ENCODE data around the gene ARPP19. TPM values are rescaled to one million over a fixed set of nuclear protein-coding genes. Genes with fewer than 3 reads are reported as not detected.

The ARPP19 gene
- total RNA-seq, 1 experiment from 2014 or later, result 184 TPM

DNA sequence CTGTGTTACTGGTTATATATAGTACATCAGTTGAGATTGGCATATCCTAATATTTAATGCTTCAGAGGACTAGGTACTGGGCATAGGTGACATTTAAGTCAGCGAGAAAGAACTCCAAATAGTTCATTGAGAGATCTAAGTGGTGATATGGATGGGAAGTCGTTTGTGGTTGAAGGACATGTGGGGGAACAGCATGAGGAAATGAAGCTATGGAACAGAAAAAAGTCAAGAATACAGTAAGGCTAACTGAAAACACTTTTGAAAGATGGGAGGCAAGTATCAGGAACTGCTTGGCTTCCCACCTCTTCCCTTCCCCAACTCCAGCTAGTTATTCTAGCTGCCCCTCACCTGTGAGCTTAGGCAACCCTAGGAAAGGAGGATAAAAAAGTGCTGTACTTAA is 36.4 kb downstream of the ARPP19 start:
- Mint-ChIP-seq H3K9me3 (ENCODE audit: unreplicated experiment) (no peaks in the 10 kb centered on the region), H3K36me3 (ENCODE audit: insufficient read depth, unreplicated experiment) (no peaks in the 10 kb centered on the region), H3K27ac (ENCODE audit: unreplicated experiment) (no peak overlapping the region), H3K27me3 (ENCODE audit: insufficient read depth, unreplicated experiment) (peaks cover 20% of the 10 kb centered on the region), H3K4me1 (ENCODE audit: low read depth, unreplicated experiment) (peaks cover 7% of the 10 kb centered on the region), H3K4me3 (ENCODE audit: unreplicated experiment) (no peak overlapping the region)
- ChIA-PET POLR2A (no interaction called here), CTCF (no interaction called here)
- Histone ChIP-seq H3K9me3 (no peaks in the 10 kb centered on the region), H3K4me3 (ENCODE audit: low read depth, low read length) (no peak overlapping the region), H3K27me3 (replicated peaks; ENCODE audit: control insufficient read depth, insufficient read depth, low read length) (no peaks in the 10 kb centered on the region), H3K4me1 (peaks cover 6% of the 10 kb centered on the region; the same call in 1 of the 2 replicates), H3K36me3 (ENCODE audit: control insufficient read depth, insufficient read depth, low read length) (no peaks in the 10 kb centered on the region)
- intact Hi-C loops (cut with micrococcal nuclease; ENCODE audit: unreplicated experiment), result no loop called here
- no peak for DNase-seq
- BruUV-seq (replicated peaks), result no TSS peak
- TF ChIP-seq, protein P1, sequence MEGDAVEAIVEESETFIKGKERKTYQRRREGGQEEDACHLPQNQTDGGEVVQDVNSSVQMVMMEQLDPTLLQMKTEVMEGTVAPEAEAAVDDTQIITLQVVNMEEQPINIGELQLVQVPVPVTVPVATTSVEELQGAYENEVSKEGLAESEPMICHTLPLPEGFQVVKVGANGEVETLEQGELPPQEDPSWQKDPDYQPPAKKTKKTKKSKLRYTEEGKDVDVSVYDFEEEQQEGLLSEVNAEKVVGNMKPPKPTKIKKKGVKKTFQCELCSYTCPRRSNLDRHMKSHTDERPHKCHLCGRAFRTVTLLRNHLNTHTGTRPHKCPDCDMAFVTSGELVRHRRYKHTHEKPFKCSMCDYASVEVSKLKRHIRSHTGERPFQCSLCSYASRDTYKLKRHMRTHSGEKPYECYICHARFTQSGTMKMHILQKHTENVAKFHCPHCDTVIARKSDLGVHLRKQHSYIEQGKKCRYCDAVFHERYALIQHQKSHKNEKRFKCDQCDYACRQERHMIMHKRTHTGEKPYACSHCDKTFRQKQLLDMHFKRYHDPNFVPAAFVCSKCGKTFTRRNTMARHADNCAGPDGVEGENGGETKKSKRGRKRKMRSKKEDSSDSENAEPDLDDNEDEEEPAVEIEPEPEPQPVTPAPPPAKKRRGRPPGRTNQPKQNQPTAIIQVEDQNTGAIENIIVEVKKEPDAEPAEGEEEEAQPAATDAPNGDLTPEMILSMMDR (IDR thresholded peaks at IDR 0.05; ENCODE audit: insufficient read depth in 1 of 2, low read depth in 1 of 2, low read length in 1 of 2, severe bottlenecking in 1 of 2, unreplicated experiment in 1 of 2), result no peak

DNA sequence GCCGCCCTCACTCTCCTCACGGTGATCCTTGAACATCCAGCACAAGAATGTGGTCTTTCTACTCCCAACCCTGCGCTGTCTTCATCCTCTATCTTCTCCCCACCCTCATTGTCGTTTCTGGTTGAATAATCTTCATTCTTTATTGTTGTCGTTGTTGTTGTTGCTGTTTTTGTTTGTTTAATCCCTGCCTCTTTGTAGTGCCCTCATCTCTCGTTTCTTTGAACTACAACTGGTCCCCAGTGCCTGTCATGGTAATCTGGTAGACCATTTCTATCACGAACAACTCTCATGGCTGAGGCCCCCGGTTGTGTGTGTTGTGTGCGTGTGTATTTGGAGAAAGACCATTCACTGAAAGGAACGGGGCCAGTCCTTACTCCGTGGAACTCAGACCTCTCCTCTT is 38.9 kb downstream of the ARPP19 start:
- Histone ChIP-seq H3K27me3 (replicated peaks; ENCODE audit: control insufficient read depth, insufficient read depth, low read length) (no peaks in the 10 kb centered on the region), H3K36me3 (ENCODE audit: control insufficient read depth, insufficient read depth, low read length) (no peaks in the 10 kb centered on the region), H3K4me3 (ENCODE audit: low read depth, low read length) (no peak overlapping the region; the same call in 1 of the 2 replicates), H3K4me1 (peaks cover 6% of the 10 kb centered on the region; the same call in 1 of the 2 replicates), H3K9me3 (no peaks in the 10 kb centered on the region)
- Mint-ChIP-seq H3K4me3 (ENCODE audit: unreplicated experiment) (peak overlapping the region; percentile 71), H3K27me3 (ENCODE audit: insufficient read depth, unreplicated experiment) (peaks cover 25% of the 10 kb centered on the region), H3K36me3 (ENCODE audit: insufficient read depth, unreplicated experiment) (no peaks in the 10 kb centered on the region), H3K9me3 (ENCODE audit: unreplicated experiment) (no peaks in the 10 kb centered on the region), H3K27ac (ENCODE audit: unreplicated experiment) (no peak overlapping the region), H3K4me1 (ENCODE audit: low read depth, unreplicated experiment) (peaks cover 7% of the 10 kb centered on the region)
- DNase-seq, result no peak
- TF ChIP-seq, protein P1 (IDR thresholded peaks at IDR 0.05; ENCODE audit: insufficient read depth in 1 of 2, low read depth in 1 of 2, low read length in 1 of 2, severe bottlenecking in 1 of 2, unreplicated experiment in 1 of 2), result no peak
- intact Hi-C loops (cut with micrococcal nuclease; ENCODE audit: unreplicated experiment), result loop anchor here (1.0 to 10.0 kb wide), 6 partner anchors 38 to 275 kb away; no protein-coding TSS in a partner anchor
- BruUV-seq (replicated peaks), result TSS peak; percentile 38
- POLR2A ChIA-PET, result no interaction called here
- CTCF ChIA-PET, result no interaction called here

DNA sequence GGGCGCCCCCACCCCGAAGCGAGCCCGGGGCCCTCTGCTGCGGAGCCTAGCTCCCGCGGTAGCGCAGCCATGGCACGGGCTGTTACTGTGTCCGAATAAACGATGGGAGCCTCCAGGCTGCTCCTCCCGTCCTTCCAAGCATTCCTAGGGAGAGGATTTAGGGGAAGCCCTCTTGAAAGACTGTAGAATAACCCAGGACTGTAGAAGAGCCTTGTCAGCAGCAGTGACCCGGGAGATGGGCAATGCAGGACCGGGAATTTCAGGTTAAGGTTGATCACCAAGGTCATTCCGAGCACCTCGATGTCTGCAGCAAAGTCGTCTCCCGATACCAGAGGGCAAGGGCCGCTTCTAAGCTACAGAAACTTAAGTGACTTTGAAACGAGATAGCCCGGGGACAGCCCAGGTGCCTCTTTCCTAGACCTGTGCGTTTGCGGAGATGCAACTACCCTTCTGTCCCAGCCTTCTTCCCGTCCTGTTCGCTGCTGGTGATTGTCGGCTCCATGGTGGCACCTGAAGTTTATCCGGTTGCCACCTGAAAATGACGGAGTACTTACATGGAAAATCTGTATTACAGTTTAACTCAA is 39.4 kb downstream of the ARPP19 start:
- Mint-ChIP-seq H3K36me3 (ENCODE audit: insufficient read depth, unreplicated experiment) (no peaks in the 10 kb centered on the region), H3K4me3 (ENCODE audit: unreplicated experiment) (peak overlapping the region; percentile 71), H3K27me3 (ENCODE audit: insufficient read depth, unreplicated experiment) (peaks cover 23% of the 10 kb centered on the region), H3K27ac (ENCODE audit: unreplicated experiment) (no peak overlapping the region), H3K4me1 (ENCODE audit: low read depth, unreplicated experiment) (peaks cover 7% of the 10 kb centered on the region), H3K9me3 (ENCODE audit: unreplicated experiment) (no peaks in the 10 kb centered on the region)
- Histone ChIP-seq H3K36me3 (ENCODE audit: control insufficient read depth, insufficient read depth, low read length) (no peaks in the 10 kb centered on the region), H3K4me1 (peaks cover 6% of the 10 kb centered on the region; the same call in 1 of the 2 replicates), H3K9me3 (no peaks in the 10 kb centered on the region), H3K27me3 (replicated peaks; ENCODE audit: control insufficient read depth, insufficient read depth, low read length) (no peaks in the 10 kb centered on the region), H3K4me3 (ENCODE audit: low read depth, low read length) (peak overlapping the region; percentile 56)
- TF ChIP-seq, protein P1 (IDR thresholded peaks at IDR 0.05; ENCODE audit: insufficient read depth in 1 of 2, low read depth in 1 of 2, low read length in 1 of 2, severe bottlenecking in 1 of 2, unreplicated experiment in 1 of 2), result no peak
- ChIA-PET POLR2A (no interaction called here), CTCF (no interaction called here)
- no TSS peak for BruUV-seq (replicated peaks)
- intact Hi-C loops (cut with micrococcal nuclease; ENCODE audit: unreplicated experiment), result loop anchor here (1.0 to 10.0 kb wide), 6 partner anchors 39 to 275 kb away; no protein-coding TSS in a partner anchor
- peak in 1 of 2 experiments; percentile 34 for DNase-seq

Measured in Caco-2 (cell line).